Ascending aorta (tissue), 2 donors: ENCODE measurements around the gene PTPN6. TPM values are rescaled to one million over a fixed set of nuclear protein-coding genes. Genes with fewer than 3 reads are reported as not detected.

ENCODE experiments used
- DNase-seq, 2 donors: peaks; one replicate each; pipeline ENCODE4 v3.0.0-alpha.2; 2019; ENCODE audit warnings: low spot score in 2 of 2
- H3K27ac ChIP-seq, 2 donors: fragments of 200-600 bp; sonication (generic); one replicate each; pipeline ENCODE4 v1.5.1; 2016 to 2017; ENCODE audit warnings: mild to moderate bottlenecking in 1 of 2
- H3K27me3 ChIP-seq: fragments of 200-600 bp; sonication (generic); one replicate; pipeline ENCODE4 v1.5.1; 2017
- H3K36me3 ChIP-seq, 2 donors: fragments of 200-600 bp; sonication (generic); one replicate each; pipeline ENCODE4 v1.5.1; 2016
- H3K4me1 ChIP-seq, 2 donors: fragments of 200-600 bp; sonication (generic); one replicate each; pipeline ENCODE4 v1.5.1; 2016 to 2017; ENCODE audit warnings: mild to moderate bottlenecking in 1 of 2
- H3K4me3 ChIP-seq, 2 donors: fragments of 200-600 bp; sonication (generic); one replicate each; pipeline ENCODE4 v1.5.1; 2016 to 2017; ENCODE audit warnings: mild to moderate bottlenecking in 1 of 2
- H3K9me3 ChIP-seq, 2 donors: fragments of 200-600 bp; sonication (generic); one replicate each; pipeline ENCODE4 v1.5.1; 2016
- intact Hi-C: fragments of 100-400 bp; cut with DNase I; formaldehyde crosslinking; loops from one replicate; pipeline ENCODE4 v1.15.1; 2023
- total RNA-seq: library from RNA; depleted of rRNA; stranded (reverse); fragments of >200 nt; gene quantifications from one replicate; pipeline ENCODE4 v1.1.0, GENCODE V29; 2016
- TF ChIP-seq, protein P1 (sequence below), 3 experiments: fragments of 200-600 bp in 2 of 3; fragments of 450-650 bp in 1 of 3; sonication (generic) in 2 of 3; IDR thresholded peaks; one replicate each; pipeline ENCODE4 v1.5.1; 2016 to 2019; ENCODE audit warnings: antibody characterized with exemption in 3 of 3, mild to moderate bottlenecking in 1 of 3, moderate library complexity in 1 of 3

PTPN6 gene
- total RNA-seq, 1 donor from 2014 or later = 1.7 TPM

DNA sequence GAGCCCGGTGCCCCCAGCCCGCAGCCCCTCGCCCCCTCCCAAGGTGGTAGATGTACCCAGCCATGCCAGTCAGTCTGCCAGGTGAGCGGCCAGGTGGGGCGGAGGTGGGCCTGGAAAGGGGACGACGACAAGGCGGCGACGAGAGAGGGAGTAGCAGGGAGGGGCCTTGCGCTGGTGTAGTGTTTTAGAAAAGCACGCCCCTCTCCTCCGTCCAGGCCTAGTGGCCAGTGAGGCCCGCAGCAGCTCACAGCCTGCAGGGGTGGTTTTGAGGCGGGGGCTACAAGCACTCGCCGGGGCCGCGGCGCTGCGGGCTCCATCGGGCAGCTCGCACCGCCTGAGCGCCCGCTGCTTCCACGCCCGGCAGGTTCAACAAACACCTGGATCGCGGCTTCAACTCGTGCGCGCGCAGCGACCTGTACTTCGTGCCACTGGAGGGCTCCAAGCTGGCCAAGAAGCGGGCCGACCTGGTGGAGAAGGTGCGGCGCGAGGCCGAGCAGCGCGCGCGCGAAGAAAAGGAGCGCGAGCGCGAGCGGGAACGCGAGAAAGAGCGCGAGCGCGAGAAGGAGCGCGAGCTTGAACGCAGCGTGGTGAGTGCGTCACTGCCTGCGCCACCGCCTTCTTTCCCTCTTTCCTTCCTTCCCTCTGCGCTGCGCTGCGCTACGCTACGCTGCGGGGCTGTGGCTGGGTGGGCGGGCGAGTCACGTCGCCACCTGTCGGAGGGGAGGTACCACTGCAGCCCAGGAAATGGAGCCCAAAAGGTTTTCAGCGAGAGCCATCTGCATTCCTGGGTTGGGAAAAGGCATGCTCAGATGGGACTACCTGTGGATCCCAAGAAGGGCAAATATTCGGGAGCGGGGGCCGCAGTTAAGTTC is 13.4 kb upstream of the PTPN6 start:
- H3K27me3 ChIP-seq = no peaks in the 10 kb centered on the region
- peak overlapping the region; percentile 85 to 93 for H3K27ac ChIP-seq
- H3K4me1 ChIP-seq = peaks cover 15 to 32% of the 10 kb centered on the region in 2 donors
- peak overlapping the region; percentile 64 to 67 for H3K4me3 ChIP-seq
- H3K9me3 ChIP-seq = no peaks in the 10 kb centered on the region
- intact Hi-C loops = loop anchor here (1.0 kb wide), 1 partner anchor 13 kb away; no protein-coding TSS in a partner anchor
- DNase-seq = peak; percentile 72 to 96
- TF ChIP-seq, protein P1, sequence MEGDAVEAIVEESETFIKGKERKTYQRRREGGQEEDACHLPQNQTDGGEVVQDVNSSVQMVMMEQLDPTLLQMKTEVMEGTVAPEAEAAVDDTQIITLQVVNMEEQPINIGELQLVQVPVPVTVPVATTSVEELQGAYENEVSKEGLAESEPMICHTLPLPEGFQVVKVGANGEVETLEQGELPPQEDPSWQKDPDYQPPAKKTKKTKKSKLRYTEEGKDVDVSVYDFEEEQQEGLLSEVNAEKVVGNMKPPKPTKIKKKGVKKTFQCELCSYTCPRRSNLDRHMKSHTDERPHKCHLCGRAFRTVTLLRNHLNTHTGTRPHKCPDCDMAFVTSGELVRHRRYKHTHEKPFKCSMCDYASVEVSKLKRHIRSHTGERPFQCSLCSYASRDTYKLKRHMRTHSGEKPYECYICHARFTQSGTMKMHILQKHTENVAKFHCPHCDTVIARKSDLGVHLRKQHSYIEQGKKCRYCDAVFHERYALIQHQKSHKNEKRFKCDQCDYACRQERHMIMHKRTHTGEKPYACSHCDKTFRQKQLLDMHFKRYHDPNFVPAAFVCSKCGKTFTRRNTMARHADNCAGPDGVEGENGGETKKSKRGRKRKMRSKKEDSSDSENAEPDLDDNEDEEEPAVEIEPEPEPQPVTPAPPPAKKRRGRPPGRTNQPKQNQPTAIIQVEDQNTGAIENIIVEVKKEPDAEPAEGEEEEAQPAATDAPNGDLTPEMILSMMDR (IDR thresholded peaks at IDR 0.05) = peak; percentile 95 to 97 (median 95)
- peaks cover 30 to 45% of the 10 kb centered on the region in 2 donors for H3K36me3 ChIP-seq

GRCh38 chr12:6938353-6939190 is 12.6 kb upstream of the PTPN6 start:
- TF ChIP-seq, protein P1 (IDR thresholded peaks at IDR 0.05) = no peak
- H3K27me3 ChIP-seq = no peaks in the 10 kb centered on the region
- no peak for DNase-seq
- intact Hi-C loops = loop anchor here (1.0 kb wide), 1 partner anchor 14 kb away; no protein-coding TSS in a partner anchor
- peak overlapping the region; percentile 32 to 67 for H3K4me3 ChIP-seq
- H3K36me3 ChIP-seq = peaks cover 30 to 45% of the 10 kb centered on the region in 2 donors
- peaks cover 15 to 37% of the 10 kb centered on the region in 2 donors for H3K4me1 ChIP-seq
- H3K27ac ChIP-seq = peak overlapping the region; percentile 85 to 93
- no peaks in the 10 kb centered on the region for H3K9me3 ChIP-seq

GRCh38 chr12:6939191-6939540 is 12.0 kb upstream of the PTPN6 start:
- Histone ChIP-seq H3K4me1 (peaks cover 15 to 31% of the 10 kb centered on the region in 2 donors), H3K9me3 (no peaks in the 10 kb centered on the region), H3K36me3 (peaks cover 25 to 43% of the 10 kb centered on the region in 2 donors), H3K27me3 (no peaks in the 10 kb centered on the region), H3K4me3 (no peak overlapping the region), H3K27ac (peak overlapping the region; percentile 85 to 93)
- intact Hi-C loops = no loop called here
- TF ChIP-seq, protein P1 (IDR thresholded peaks at IDR 0.05) = no peak
- no peak for DNase-seq

DNA sequence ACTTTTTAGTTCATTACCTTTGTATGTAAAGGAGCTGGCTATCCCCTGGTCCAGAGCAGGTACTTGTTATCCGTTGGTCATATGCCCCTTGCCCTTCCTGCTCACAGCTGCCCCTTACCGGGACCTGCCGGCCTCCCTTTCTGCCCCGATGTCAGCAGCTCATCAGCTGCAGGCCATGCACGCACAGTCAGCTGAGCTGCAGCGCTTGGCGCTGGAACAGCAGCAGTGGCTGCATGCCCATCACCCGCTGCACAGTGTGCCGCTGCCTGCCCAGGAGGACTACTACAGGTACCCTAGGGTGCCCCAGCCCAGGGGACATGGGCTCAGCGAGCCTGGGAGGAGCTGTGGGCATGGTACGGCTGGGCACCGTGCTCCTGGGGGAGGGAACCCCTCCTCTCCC is 9.9 kb upstream of the PTPN6 start:
- TF ChIP-seq, protein P1 (IDR thresholded peaks at IDR 0.05) = no peak
- H3K27ac ChIP-seq = peak overlapping the region; percentile 33 to 96
- no peaks in the 10 kb centered on the region for H3K27me3 ChIP-seq
- no peak overlapping the region for H3K4me3 ChIP-seq
- H3K9me3 ChIP-seq = no peaks in the 10 kb centered on the region
- DNase-seq = no peak
- intact Hi-C loops = no loop called here
- H3K36me3 ChIP-seq = peaks cover 17 to 32% of the 10 kb centered on the region in 2 donors
- H3K4me1 ChIP-seq = peaks cover 15 to 41% of the 10 kb centered on the region in 2 donors

GRCh38 chr12:6941782-6942181 is 9.4 kb upstream of the PTPN6 start:
- Histone ChIP-seq H3K27me3 (no peaks in the 10 kb centered on the region), H3K4me1 (peaks cover 15 to 41% of the 10 kb centered on the region in 2 donors), H3K4me3 (no peak overlapping the region), H3K36me3 (peaks cover 18 to 36% of the 10 kb centered on the region in 2 donors), H3K9me3 (no peaks in the 10 kb centered on the region), H3K27ac (peak overlapping the region in 1 of 2 donors; percentile 96)
- no peak for DNase-seq
- intact Hi-C loops = no loop called here
- TF ChIP-seq, protein P1 (IDR thresholded peaks at IDR 0.05) = no peak
